K562 (cell line): Measurements from ENCODE around the gene LRP6. TPM values are rescaled to one million over a fixed set of nuclear protein-coding genes. Genes with fewer than 3 reads are reported as not detected.
A peak's percentile ranks its signal among the peaks of the same experiment; 100 is the strongest.

ENCODE experiments used
- ARID1B ChIP-seq: fragments of 450-650 bp; IDR thresholded peaks from 2 replicates; pipeline ENCODE4 v1.6.1; 2016; ENCODE audit warnings: antibody characterized with exemption, mild to moderate bottlenecking, inconsistent platforms
- CEBPB ChIP-seq: fragments of 450-650 bp; IDR thresholded peaks from 2 replicates; pipeline ENCODE4 v1.6.1; 2016; ENCODE audit warnings: missing genetic modification characterization, missing compliant biosample characterization
- DNMT1 ChIP-seq: fragments of 450-650 bp; IDR thresholded peaks from 2 replicates; pipeline ENCODE4 v1.6.1; 2016; ENCODE audit warnings: antibody characterized with exemption, mild to moderate bottlenecking
- KDM5B ChIP-seq: fragments of 200-600 bp; sonication (generic); IDR thresholded peaks from 2 replicates; pipeline ENCODE4 v1.6.1; 2012; ENCODE audit warnings: low read depth, mild to moderate bottlenecking, moderate library complexity, low read length, control low read depth, inconsistent platforms; ENCODE audit not compliant: insufficient replicate concordance
- PHF21A ChIP-seq: fragments of 450-650 bp; IDR thresholded peaks from 2 replicates; pipeline ENCODE4 v1.6.1; 2017; ENCODE audit warnings: low read depth, borderline replicate concordance
- WHSC1 ChIP-seq: IDR thresholded peaks from one replicate; pipeline ENCODE4 v1.6.1; 2012; ENCODE audit warnings: low read length, control low read depth, inconsistent platforms
- YY1 ChIP-seq, 3 experiments: IDR thresholded peaks; 2 replicates each; pipeline ENCODE4 v1.6.1; 2011; ENCODE audit warnings: low read length in 2 of 3, mild to moderate bottlenecking in 2 of 3, moderate library complexity in 2 of 3, borderline replicate concordance in 1 of 3, control low read depth in 1 of 3, low read depth in 1 of 3; ENCODE audit not compliant: insufficient read depth in 3 of 3, insufficient replicate concordance in 2 of 3, control insufficient read depth in 1 of 3, insufficient read length in 1 of 3; ENCODE audit errors: extremely low read depth in 1 of 3
- ZNF408 ChIP-seq: fragments of 250-450 bp; sonication (Bioruptor Pico); IDR thresholded peaks from 2 replicates; pipeline ENCODE4 v1.4.0; 2020; ENCODE audit warnings: low read depth, mild to moderate bottlenecking, moderate library complexity
- ZNF707 ChIP-seq: fragments of 250-450 bp; sonication (Bioruptor Pico); conservative IDR thresholded peaks from 2 replicates; pipeline ENCODE4 v1.8.0; 2022; ENCODE audit warnings: inconsistent platforms, mild to moderate bottlenecking, moderate library complexity
- polyA plus RNA-seq, 8 experiments: library from polyadenylated mRNA; depleted of rRNA in 4 of 8; stranded (reverse) in 5 of 8; unstranded in 3 of 8; fragments of >200 nt; fragmentation: Nextera tagmentation in 2 of 8; fragmentation: Illumina TruSeq in 1 of 8; extraction: Ambion mirVana in 2 of 8; extraction: Trizol in 1 of 8; gene quantifications; 2 replicates each; pipeline versions ENCODE4 v1.2.1 to v1.2.3, GENCODE V29; 2011 to 2014; ENCODE audit warnings: inconsistent platforms in 1 of 8, missing spikeins in 1 of 8
- total RNA-seq, 7 experiments: library from RNA; depleted of rRNA in 6 of 7; stranded (reverse); fragments of >200 nt in 6 of 7; fragmentation: Illumina TruSeq in 2 of 7; extraction: Trizol in 2 of 7; gene quantifications; 2 replicates each; pipeline versions ENCODE4 v1.2.1 to v1.2.3, GENCODE V29; 2011 to 2021; ENCODE audit warnings: low replicate concordance in 1 of 7
- TF ChIP-seq, protein P1 (sequence below): fragments of 450-650 bp; IDR thresholded peaks from 2 replicates; pipeline ENCODE4 v1.7.1; 2018; ENCODE audit warnings: mild to moderate bottlenecking, low read depth; ENCODE audit not compliant: partially characterized antibody
- TF ChIP-seq, protein P2 (sequence below): IDR thresholded peaks from 2 replicates; pipeline ENCODE4 v1.6.1; 2016; ENCODE audit warnings: missing genetic modification characterization, missing compliant biosample characterization
- TF ChIP-seq, protein P3 (sequence below): fragments of 250-450 bp; sonication (Bioruptor Pico); IDR thresholded peaks from 2 replicates; pipeline ENCODE4 v1.4.0; 2020

Gene LRP6
- total and polyA plus RNA-seq, 9 of the 15 experiments (the other 6 are each of a cell fraction or from before 2014, with no cell fraction given): 3.0 to 17.0 (median 10.8) TPM

DNA sequence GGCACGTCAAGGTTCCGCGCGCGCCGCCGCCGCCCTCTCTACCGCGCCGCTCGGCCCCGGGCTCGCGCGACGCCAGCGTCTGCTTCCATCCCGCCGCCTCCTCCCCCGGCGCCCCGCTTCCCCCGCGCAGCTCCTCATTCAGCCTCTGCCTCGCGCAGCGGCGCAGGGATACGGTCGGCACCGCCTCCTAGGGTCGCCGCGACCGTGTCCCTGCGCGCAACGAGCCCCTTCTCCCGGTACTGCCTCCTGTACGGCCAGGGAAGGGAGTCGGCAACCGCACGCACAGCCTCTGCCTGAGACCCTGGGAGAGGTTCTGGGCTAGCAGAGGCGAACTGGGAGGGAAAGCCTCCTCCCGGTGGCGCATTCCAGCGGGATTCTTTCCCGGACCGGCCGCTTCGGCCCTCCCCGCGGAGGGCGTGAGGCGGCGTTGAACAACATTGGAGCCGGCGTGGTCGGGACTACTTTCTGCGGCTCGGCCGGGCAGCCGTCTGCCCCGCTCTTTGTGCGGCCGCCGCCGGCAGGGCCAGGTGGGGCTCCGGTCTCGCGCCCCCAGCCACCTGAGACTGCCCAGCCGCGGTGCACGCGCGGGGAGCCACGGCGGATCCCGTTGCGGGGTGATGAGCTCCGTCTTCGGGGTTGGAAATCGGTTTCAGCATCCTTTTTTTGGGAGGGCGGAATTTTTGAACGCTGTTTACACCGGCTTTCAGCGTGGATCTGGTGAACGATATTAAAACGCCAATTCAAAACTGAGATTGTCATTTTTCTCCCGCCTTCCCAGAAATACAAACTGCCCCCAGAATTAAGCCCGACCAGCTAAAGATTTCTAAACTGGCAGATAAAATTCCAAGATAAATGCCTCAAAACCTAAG is at the start of gene LRP6 (continued):
- TF ChIP-seq ZNF408 (CRISPR knock-in tag) (no peak), YY1 (IDR thresholded peaks at IDR 0.05; ENCODE audit: borderline replicate concordance in 1 of 3, control insufficient read depth in 1 of 3, extremely low read depth in 1 of 3, insufficient read depth in 3 of 3, insufficient read length in 1 of 3, insufficient replicate concordance in 2 of 3, low read depth in 1 of 3, low read length in 2 of 3) (peak in 2 of 3 experiments; percentile 13 to 78), ZNF707 (CRISPR knock-in tag) (peak; percentile 64; the same call in 1 of the 2 replicates), WHSC1 (no peak), PHF21A (no peak), ARID1B (peak; percentile 68), DNMT1 (no peak), KDM5B (peak; percentile 84), CEBPB (tag) (no peak)
- TF ChIP-seq, protein P1, sequence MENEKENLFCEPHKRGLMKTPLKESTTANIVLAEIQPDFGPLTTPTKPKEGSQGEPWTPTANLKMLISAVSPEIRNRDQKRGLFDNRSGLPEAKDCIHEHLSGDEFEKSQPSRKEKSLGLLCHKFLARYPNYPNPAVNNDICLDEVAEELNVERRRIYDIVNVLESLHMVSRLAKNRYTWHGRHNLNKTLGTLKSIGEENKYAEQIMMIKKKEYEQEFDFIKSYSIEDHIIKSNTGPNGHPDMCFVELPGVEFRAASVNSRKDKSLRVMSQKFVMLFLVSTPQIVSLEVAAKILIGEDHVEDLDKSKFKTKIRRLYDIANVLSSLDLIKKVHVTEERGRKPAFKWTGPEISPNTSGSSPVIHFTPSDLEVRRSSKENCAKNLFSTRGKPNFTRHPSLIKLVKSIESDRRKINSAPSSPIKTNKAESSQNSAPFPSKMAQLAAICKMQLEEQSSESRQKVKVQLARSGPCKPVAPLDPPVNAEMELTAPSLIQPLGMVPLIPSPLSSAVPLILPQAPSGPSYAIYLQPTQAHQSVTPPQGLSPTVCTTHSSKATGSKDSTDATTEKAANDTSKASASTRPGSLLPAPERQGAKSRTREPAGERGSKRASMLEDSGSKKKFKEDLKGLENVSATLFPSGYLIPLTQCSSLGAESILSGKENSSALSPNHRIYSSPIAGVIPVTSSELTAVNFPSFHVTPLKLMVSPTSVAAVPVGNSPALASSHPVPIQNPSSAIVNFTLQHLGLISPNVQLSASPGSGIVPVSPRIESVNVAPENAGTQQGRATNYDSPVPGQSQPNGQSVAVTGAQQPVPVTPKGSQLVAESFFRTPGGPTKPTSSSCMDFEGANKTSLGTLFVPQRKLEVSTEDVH: peak; percentile 42
- TF ChIP-seq, protein P2, sequence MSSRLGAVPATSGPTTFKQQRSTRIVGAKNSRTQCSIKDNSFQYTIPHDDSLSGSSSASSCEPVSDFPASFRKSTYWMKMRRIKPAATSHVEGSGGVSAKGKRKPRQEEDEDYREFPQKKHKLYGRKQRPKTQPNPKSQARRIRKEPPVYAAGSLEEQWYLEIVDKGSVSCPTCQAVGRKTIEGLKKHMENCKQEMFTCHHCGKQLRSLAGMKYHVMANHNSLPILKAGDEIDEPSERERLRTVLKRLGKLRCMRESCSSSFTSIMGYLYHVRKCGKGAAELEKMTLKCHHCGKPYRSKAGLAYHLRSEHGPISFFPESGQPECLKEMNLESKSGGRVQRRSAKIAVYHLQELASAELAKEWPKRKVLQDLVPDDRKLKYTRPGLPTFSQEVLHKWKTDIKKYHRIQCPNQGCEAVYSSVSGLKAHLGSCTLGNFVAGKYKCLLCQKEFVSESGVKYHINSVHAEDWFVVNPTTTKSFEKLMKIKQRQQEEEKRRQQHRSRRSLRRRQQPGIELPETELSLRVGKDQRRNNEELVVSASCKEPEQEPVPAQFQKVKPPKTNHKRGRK (tag): no peak
- TF ChIP-seq, protein P3, sequence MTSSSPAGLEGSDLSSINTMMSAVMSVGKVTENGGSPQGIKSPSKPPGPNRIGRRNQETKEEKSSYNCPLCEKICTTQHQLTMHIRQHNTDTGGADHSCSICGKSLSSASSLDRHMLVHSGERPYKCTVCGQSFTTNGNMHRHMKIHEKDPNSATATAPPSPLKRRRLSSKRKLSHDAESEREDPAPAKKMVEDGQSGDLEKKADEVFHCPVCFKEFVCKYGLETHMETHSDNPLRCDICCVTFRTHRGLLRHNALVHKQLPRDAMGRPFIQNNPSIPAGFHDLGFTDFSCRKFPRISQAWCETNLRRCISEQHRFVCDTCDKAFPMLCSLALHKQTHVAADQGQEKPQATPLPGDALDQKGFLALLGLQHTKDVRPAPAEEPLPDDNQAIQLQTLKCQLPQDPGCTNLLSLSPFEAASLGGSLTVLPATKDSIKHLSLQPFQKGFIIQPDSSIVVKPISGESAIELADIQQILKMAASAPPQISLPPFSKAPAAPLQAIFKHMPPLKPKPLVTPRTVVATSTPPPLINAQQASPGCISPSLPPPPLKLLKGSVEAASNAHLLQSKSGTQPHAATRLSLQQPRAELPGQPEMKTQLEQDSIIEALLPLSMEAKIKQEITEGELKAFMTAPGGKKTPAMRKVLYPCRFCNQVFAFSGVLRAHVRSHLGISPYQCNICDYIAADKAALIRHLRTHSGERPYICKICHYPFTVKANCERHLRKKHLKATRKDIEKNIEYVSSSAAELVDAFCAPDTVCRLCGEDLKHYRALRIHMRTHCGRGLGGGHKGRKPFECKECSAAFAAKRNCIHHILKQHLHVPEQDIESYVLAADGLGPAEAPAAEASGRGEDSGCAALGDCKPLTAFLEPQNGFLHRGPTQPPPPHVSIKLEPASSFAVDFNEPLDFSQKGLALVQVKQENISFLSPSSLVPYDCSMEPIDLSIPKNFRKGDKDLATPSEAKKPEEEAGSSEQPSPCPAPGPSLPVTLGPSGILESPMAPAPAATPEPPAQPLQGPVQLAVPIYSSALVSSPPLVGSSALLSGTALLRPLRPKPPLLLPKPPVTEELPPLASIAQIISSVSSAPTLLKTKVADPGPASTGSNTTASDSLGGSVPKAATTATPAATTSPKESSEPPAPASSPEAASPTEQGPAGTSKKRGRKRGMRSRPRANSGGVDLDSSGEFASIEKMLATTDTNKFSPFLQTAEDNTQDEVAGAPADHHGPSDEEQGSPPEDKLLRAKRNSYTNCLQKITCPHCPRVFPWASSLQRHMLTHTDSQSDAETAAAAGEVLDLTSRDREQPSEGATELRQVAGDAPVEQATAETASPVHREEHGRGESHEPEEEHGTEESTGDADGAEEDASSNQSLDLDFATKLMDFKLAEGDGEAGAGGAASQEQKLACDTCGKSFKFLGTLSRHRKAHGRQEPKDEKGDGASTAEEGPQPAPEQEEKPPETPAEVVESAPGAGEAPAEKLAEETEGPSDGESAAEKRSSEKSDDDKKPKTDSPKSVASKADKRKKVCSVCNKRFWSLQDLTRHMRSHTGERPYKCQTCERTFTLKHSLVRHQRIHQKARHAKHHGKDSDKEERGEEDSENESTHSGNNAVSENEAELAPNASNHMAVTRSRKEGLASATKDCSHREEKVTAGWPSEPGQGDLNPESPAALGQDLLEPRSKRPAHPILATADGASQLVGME: peak; percentile 45; the same call in 1 of the 2 replicates
